Nephron progenitor cell (in vitro differentiated cells): ENCODE results near the gene SYT14.

Experiments
- DNase-seq: peaks from one replicate; pipeline ENCODE4 v3.0.0; 2021
- H3K27ac Mint-ChIP-seq: 2 replicates; pipeline ENCODE4 v1.8.0; 2021; ENCODE audit warnings: mild to moderate bottlenecking, moderate library complexity, mixed read lengths
- H3K27me3 Mint-ChIP-seq: 2 replicates; pipeline ENCODE4 v1.8.0; 2021; ENCODE audit warnings: mild to moderate bottlenecking, low read depth, mixed read lengths; ENCODE audit not compliant: poor library complexity
- H3K36me3 Mint-ChIP-seq: 2 replicates; pipeline ENCODE4 v1.8.0; 2021; ENCODE audit warnings: low read depth, mixed read lengths
- H3K4me1 Mint-ChIP-seq: 2 replicates; pipeline ENCODE4 v1.8.0; 2021; ENCODE audit warnings: mixed read lengths
- H3K4me3 Mint-ChIP-seq: 2 replicates; pipeline ENCODE4 v1.8.0; 2021; ENCODE audit warnings: mild to moderate bottlenecking, moderate library complexity, mixed read lengths
- H3K9me3 Mint-ChIP-seq: 2 replicates; pipeline ENCODE4 v1.8.0; 2021; ENCODE audit warnings: mild to moderate bottlenecking, moderate library complexity, mixed read lengths
- TF ChIP-seq, protein P1 (sequence below): fragments of 200-600 bp; sonication (generic); IDR thresholded peaks from 2 replicates; pipeline ENCODE4 v1.5.0; 2021; ENCODE audit warnings: antibody characterized with exemption

Gene SYT14

GRCh38 chr1:210129092-210129491 lies 191.1 kb downstream of the SYT14 start:
- Mint-ChIP-seq H3K27ac (no peak overlapping the region), H3K9me3 (no peaks in the 10 kb centered on the region), H3K27me3 (peaks cover 3% of the 10 kb centered on the region), H3K4me3 (no peak overlapping the region), H3K36me3 (no peaks in the 10 kb centered on the region), H3K4me1 (no peaks in the 10 kb centered on the region)
- TF ChIP-seq, protein P1, sequence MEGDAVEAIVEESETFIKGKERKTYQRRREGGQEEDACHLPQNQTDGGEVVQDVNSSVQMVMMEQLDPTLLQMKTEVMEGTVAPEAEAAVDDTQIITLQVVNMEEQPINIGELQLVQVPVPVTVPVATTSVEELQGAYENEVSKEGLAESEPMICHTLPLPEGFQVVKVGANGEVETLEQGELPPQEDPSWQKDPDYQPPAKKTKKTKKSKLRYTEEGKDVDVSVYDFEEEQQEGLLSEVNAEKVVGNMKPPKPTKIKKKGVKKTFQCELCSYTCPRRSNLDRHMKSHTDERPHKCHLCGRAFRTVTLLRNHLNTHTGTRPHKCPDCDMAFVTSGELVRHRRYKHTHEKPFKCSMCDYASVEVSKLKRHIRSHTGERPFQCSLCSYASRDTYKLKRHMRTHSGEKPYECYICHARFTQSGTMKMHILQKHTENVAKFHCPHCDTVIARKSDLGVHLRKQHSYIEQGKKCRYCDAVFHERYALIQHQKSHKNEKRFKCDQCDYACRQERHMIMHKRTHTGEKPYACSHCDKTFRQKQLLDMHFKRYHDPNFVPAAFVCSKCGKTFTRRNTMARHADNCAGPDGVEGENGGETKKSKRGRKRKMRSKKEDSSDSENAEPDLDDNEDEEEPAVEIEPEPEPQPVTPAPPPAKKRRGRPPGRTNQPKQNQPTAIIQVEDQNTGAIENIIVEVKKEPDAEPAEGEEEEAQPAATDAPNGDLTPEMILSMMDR: no peak
- DNase-seq: no peak

DNA sequence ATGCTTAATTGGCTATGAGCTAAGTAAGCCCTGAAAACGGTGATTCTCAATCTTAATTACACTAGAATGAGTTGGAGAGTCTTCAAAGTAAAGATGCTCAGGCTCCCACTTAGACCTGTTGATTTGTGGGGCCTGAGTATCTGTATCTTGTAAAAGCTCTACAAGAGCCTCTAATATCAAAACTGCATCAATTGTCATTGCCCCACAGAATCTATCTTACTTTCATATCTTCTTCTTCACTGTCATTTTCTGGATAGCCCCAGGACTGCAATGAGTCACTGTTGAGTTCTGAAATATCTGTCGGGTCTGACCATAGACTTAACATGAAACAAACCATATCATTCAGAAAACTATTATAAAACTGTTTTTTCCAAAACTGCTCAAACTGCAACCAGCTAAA lies 191.7 kb downstream of the SYT14 start:
- no peak for DNase-seq
- no peak overlapping the region for H3K4me3 Mint-ChIP-seq
- TF ChIP-seq, protein P1: no peak
- H3K36me3 Mint-ChIP-seq: no peaks in the 10 kb centered on the region
- no peak overlapping the region for H3K27ac Mint-ChIP-seq
- no peaks in the 10 kb centered on the region for H3K4me1 Mint-ChIP-seq
- H3K9me3 Mint-ChIP-seq: no peaks in the 10 kb centered on the region
- peaks cover 3% of the 10 kb centered on the region for H3K27me3 Mint-ChIP-seq

- Mint-ChIP-seq H3K4me1 (no peaks in the 10 kb centered on the region), H3K4me3 (no peak overlapping the region), H3K27ac (no peak overlapping the region), H3K36me3 (no peaks in the 10 kb centered on the region), H3K9me3 (no peaks in the 10 kb centered on the region), H3K27me3 (peaks cover 3% of the 10 kb centered on the region)
- peak; percentile 45 for DNase-seq
- TF ChIP-seq, protein P1: no peak
These were observed 194.6 kb downstream of the SYT14 start for GRCh38 chr1:210132582-210132981.

DNA sequence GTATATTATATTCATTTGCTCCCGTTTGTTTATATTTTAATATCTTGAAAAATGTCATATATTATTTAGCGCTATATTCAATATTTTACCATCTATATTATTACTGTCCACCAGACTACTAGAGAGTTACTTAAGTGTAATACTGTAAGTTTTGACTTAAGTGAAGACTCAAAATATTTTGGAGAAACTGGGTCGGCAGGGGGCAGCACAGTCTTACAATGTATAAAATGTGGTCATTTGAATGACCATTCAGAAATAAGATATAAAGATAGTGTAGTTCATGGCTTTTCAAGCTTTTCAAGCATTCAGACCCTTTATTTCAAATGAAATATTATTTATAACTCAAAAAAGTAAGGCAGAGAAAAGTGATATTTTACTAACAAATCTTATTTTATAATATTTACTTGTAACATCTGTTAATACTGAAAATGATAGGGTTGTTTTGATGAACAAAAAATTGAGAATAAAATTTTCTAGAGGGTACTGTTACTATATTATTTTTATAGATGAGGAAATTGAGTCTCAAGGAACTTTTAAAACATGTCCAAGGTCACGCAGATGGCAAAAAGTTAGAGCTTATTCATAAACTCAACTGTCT lies 205.5 kb downstream of the SYT14 start:
- Mint-ChIP-seq H3K27me3 (no peaks in the 10 kb centered on the region), H3K9me3 (peaks cover 14% of the 10 kb centered on the region), H3K36me3 (no peaks in the 10 kb centered on the region), H3K4me3 (no peak overlapping the region), H3K4me1 (no peaks in the 10 kb centered on the region), H3K27ac (no peak overlapping the region)
- TF ChIP-seq, protein P1: peak; percentile 73
- DNase-seq: peak; percentile 84

GRCh38 chr1:210144736-210145135 lies 206.7 kb downstream of the SYT14 start:
- no peak for DNase-seq
- Mint-ChIP-seq H3K4me3 (no peak overlapping the region), H3K27ac (no peak overlapping the region)

More at GRCh38 chr1:210144736-210145135, 206.7 kb downstream of the SYT14 start:
- Mint-ChIP-seq H3K36me3 (no peaks in the 10 kb centered on the region), H3K4me1 (no peaks in the 10 kb centered on the region), H3K9me3 (peaks cover 14% of the 10 kb centered on the region), H3K27me3 (no peaks in the 10 kb centered on the region)
- TF ChIP-seq, protein P1: no peak
